ENCODE results near the gene GALNS. TPM values are rescaled to one million over a fixed set of nuclear protein-coding genes. Genes with fewer than 3 reads are reported as not detected.
"Not testable (repeated sequence)": the region's sequence is repeated elsewhere in the genome, so short reads cannot be mapped to it uniquely, and the experiment has no call there.

The GALNS gene
- total and polyA plus RNA-seq, 2 donors (not counting 3 experiments of a cell fraction or from before 2014, with no cell fraction given) = 21.8 to 40.2 TPM

- no peaks in the 10 kb centered on the region for H3K79me2 ChIP-seq (ENCODE audit: control insufficient read depth, insufficient read depth, low read length)
- no peak overlapping the region for H3K4me2 ChIP-seq (ENCODE audit: insufficient read depth, low read length)
- no peak overlapping the region for H3K4me3 ChIP-seq (replicated peaks in 1 of 3; ENCODE audit: insufficient read depth in 1 of 3, low read depth in 1 of 3, low read length in 3 of 3)
- CTCF ChIA-PET = no interaction called here
- no peaks in the 10 kb centered on the region for H3K9me3 ChIP-seq (replicated peaks; ENCODE audit: control insufficient read depth, insufficient read depth, low read length)
- intact Hi-C loops (cut with micrococcal nuclease) = loop anchor here (2.0 kb wide), 1 partner anchor 20 kb away; no protein-coding TSS in a partner anchor
- TF ChIP-seq EZH2 (IDR thresholded peaks at IDR 0.05; ENCODE audit: borderline replicate concordance, low read depth, low read length, severe bottlenecking) = no peak
- no peak overlapping the region for H3K9ac ChIP-seq (replicated peaks; ENCODE audit: extremely low read depth, insufficient read depth, low read length)
- DNase-seq (ENCODE audit: low read depth, low spot score) = no peak
- H3K9me1 ChIP-seq (replicated peaks; ENCODE audit: control insufficient read depth, extremely low read depth, insufficient read depth, low read length) = no peaks in the 10 kb centered on the region
- H3K4me1 ChIP-seq (ENCODE audit: control insufficient read depth, extremely low read depth, insufficient read depth, low read length) = no peaks in the 10 kb centered on the region
- no peak for FAIRE-seq
- H2AFZ ChIP-seq (ENCODE audit: low read depth, low read length) = no peak overlapping the region
- no peak overlapping the region for H3K27ac ChIP-seq (ENCODE audit: insufficient read depth, low read depth, low read length)
- H4K20me1 ChIP-seq (replicated peaks; ENCODE audit: control insufficient read depth, extremely low read depth, insufficient read depth, low read length) = no peaks in the 10 kb centered on the region
- no peaks in the 10 kb centered on the region for H3K27me3 ChIP-seq (ENCODE audit: control insufficient read depth in 2 of 2, insufficient read depth in 2 of 2, low read length in 2 of 2)
- H3K36me3 ChIP-seq (ENCODE audit: control insufficient read depth in 2 of 2, extremely low read depth in 1 of 2, insufficient read depth in 2 of 2, low read length in 2 of 2) = peaks cover 0 to 3% of the 10 kb centered on the region in 2 experiments
- POLR2A ChIA-PET = no interaction called here
- dilution Hi-C loops (cut with MboI; ENCODE audit: extremely low pct_ligation_motif_present, low sequenced_read_pairs) = no loop called here
- no TSS peak for BruUV-seq (replicated peaks)
These were observed 32.3 kb downstream of the GALNS start for GRCh38 chr16:88824256-88825077.

- H3K9me1 ChIP-seq (replicated peaks; ENCODE audit: control insufficient read depth, extremely low read depth, insufficient read depth, low read length); H3K27ac ChIP-seq (ENCODE audit: insufficient read depth, low read depth, low read length); DNase-seq (ENCODE audit: low read depth, low spot score); H3K36me3 ChIP-seq (ENCODE audit: control insufficient read depth in 2 of 2, extremely low read depth in 1 of 2, insufficient read depth in 2 of 2, low read length in 2 of 2); H3K4me1 ChIP-seq (ENCODE audit: control insufficient read depth, extremely low read depth, insufficient read depth, low read length); H3K9ac ChIP-seq (replicated peaks; ENCODE audit: extremely low read depth, insufficient read depth, low read length); BruUV-seq (replicated peaks); H3K4me2 ChIP-seq (ENCODE audit: insufficient read depth, low read length); H3K79me2 ChIP-seq (ENCODE audit: control insufficient read depth, insufficient read depth, low read length); H4K20me1 ChIP-seq (replicated peaks; ENCODE audit: control insufficient read depth, extremely low read depth, insufficient read depth, low read length); POLR2A ChIA-PET; H2AFZ ChIP-seq (ENCODE audit: low read depth, low read length); FAIRE-seq; H3K4me3 ChIP-seq (replicated peaks in 1 of 3; ENCODE audit: insufficient read depth in 1 of 3, low read depth in 1 of 3, low read length in 3 of 3); CTCF ChIA-PET; H3K9me3 ChIP-seq (replicated peaks; ENCODE audit: control insufficient read depth, insufficient read depth, low read length); H3K27me3 ChIP-seq (ENCODE audit: control insufficient read depth in 2 of 2, insufficient read depth in 2 of 2, low read length in 2 of 2); dilution Hi-C loops (cut with MboI; ENCODE audit: extremely low pct_ligation_motif_present, low sequenced_read_pairs): not testable (repeated sequence)
- intact Hi-C loops (cut with micrococcal nuclease) = loop anchor here (2.0 kb wide), 1 partner anchor 21 kb away; no protein-coding TSS in a partner anchor
These were observed 33.1 kb downstream of the GALNS start for GRCh38 chr16:88823646-88824045.
